Upper lobe of left lung (tissue), 6 donors: ENCODE results near the gene FAM53B. TPM values are rescaled to one million over a fixed set of nuclear protein-coding genes. Genes with fewer than 3 reads are reported as not detected.
A peak's percentile ranks its signal among the peaks of the same experiment; 100 is the strongest.

Experiments used
- ATAC-seq, 2 donors: fragments of 200-7000 bp; cut with Tn5 transposase; one replicate each; pipeline ENCODE4 v1.9.1; 2022; ENCODE audit warnings: mild to moderate bottlenecking in 2 of 2, moderate library complexity in 2 of 2; ENCODE audit not compliant: low FRiP score in 2 of 2
- DNase-seq, 2 donors: peaks; one replicate each; pipeline ENCODE4 v3.0.0-alpha.2; 2019 to 2020
- H3K27ac ChIP-seq, 4 donors: fragments of 200-600 bp; sonication (generic); one replicate each; pipeline ENCODE4 v1.5.1; 2016 to 2019
- H3K27me3 ChIP-seq, 4 donors: fragments of 200-600 bp; sonication (generic); one replicate each; pipeline ENCODE4 v1.5.1; 2017 to 2019
- H3K36me3 ChIP-seq, 4 donors: fragments of 200-600 bp; sonication (generic); one replicate each; pipeline ENCODE4 v1.5.1; 2016 to 2019
- H3K4me1 ChIP-seq, 4 donors: fragments of 200-600 bp; sonication (generic); one replicate each; pipeline ENCODE4 v1.5.1; 2018 to 2019
- H3K4me3 ChIP-seq, 4 donors: fragments of 200-600 bp; sonication (generic); one replicate each; pipeline ENCODE4 v1.5.1; 2017 to 2019; ENCODE audit warnings: mild to moderate bottlenecking in 2 of 4, moderate library complexity in 1 of 4
- H3K9me3 ChIP-seq, 4 donors: fragments of 200-600 bp; sonication (generic); one replicate each; pipeline ENCODE4 v1.5.1; 2018 to 2019
- CTCF ChIP-seq, 6 experiments: fragments of 450-650 bp in 4 of 6; fragments of 200-600 bp in 2 of 6; sonication (generic) in 2 of 6; IDR thresholded peaks; one replicate each; pipeline ENCODE4 v1.5.1; 2016 to 2019; ENCODE audit warnings: antibody characterized with exemption in 6 of 6
- EP300 ChIP-seq, 4 donors: sonication (generic); formaldehyde crosslinking; IDR thresholded peaks; one replicate each; pipeline ENCODE4 v1.5.1; 2017; ENCODE audit warnings: antibody characterized with exemption in 4 of 4, control low read depth in 2 of 4
- POLR2A ChIP-seq, 4 donors: fragments of 450-650 bp; IDR thresholded peaks; one replicate each; pipeline ENCODE4 v1.5.1; 2016 to 2017; ENCODE audit warnings: antibody characterized with exemption in 4 of 4, mild to moderate bottlenecking in 2 of 4
- POLR2AphosphoS5 ChIP-seq, 2 donors: sonication (generic); formaldehyde crosslinking; IDR thresholded peaks; one replicate each; pipeline ENCODE4 v1.5.1; 2017; ENCODE audit warnings: antibody characterized with exemption in 2 of 2
- WGBS, 2 donors: methylation state at CpG; one replicate each; pipeline ENCODE4 v1.1.5; 2017 to 2018; 5-methylcytosine and 5-hydroxymethylcytosine counted together
- total RNA-seq, 6 donors: library from RNA; depleted of rRNA in 4 of 6; stranded (reverse); fragments of >200 nt in 4 of 6; gene quantifications; one replicate each; pipeline versions ENCODE4 v1.1.0 to v1.2.1, GENCODE V29; 2016 to 2021
- donor health status: DM: no; HTN: no; CAD: no; lungs with moderate emphysema.
- donor health status: DM: no; HTN: yes; CAD: no; lungs with severe emphysema.

The FAM53B gene
- total RNA-seq, 6 donors from 2014 or later: 35.8 to 62.5 (median 47.8) TPM

- Histone ChIP-seq H3K27me3 (no peaks in the 10 kb centered on the region), H3K4me3 (no peak overlapping the region), H3K36me3 (peaks cover 0 to 22% (median 15%) of the 10 kb centered on the region in 4 donors), H3K9me3 (no peaks in the 10 kb centered on the region), H3K27ac (no peak overlapping the region), H3K4me1 (peaks cover 31 to 52% (median 33%) of the 10 kb centered on the region in 4 donors)
- peak in 1 of 2 donors; percentile 77 for DNase-seq
- ATAC-seq: no peak
- TF ChIP-seq CTCF (IDR thresholded peaks at IDR 0.05) (no peak), POLR2A (IDR thresholded peaks at IDR 0.05) (no peak), EP300 (IDR thresholded peaks at IDR 0.05) (no peak), POLR2AphosphoS5 (IDR thresholded peaks at IDR 0.05) (no peak)
- WGBS, 2 donors: 92 to 94% methylated on average over 25 to 31 of the region's 31 CpGs
Measured at GRCh38 chr10:124622866-124623536, 121.2 kb downstream of the FAM53B start.

- no peak overlapping the region for H3K4me3 ChIP-seq
- TF ChIP-seq EP300 (IDR thresholded peaks at IDR 0.05): no peak
- no peak for TF ChIP-seq POLR2A (IDR thresholded peaks at IDR 0.05)
- TF ChIP-seq CTCF (IDR thresholded peaks at IDR 0.05): no peak
- no peak for TF ChIP-seq POLR2AphosphoS5 (IDR thresholded peaks at IDR 0.05)
- DNase-seq (no peak), ATAC-seq (no peak)
- H3K36me3 ChIP-seq: peaks cover 0 to 27% (median 19%) of the 10 kb centered on the region in 4 donors
- H3K27me3 ChIP-seq: no peaks in the 10 kb centered on the region
- WGBS, 2 donors: 93 to 94% methylated on average over 6 to 13 of the region's 13 CpGs
- peaks cover 24 to 48% (median 26%) of the 10 kb centered on the region in 4 donors for H3K4me1 ChIP-seq
- H3K9me3 ChIP-seq: no peaks in the 10 kb centered on the region
- no peak overlapping the region for H3K27ac ChIP-seq
Measured at GRCh38 chr10:124622158-124622557, 122.0 kb downstream of the FAM53B start.

GRCh38 chr10:124621637-124622036 lies 122.5 kb downstream of the FAM53B start:
- H3K9me3 ChIP-seq: no peaks in the 10 kb centered on the region
- TF ChIP-seq POLR2A (IDR thresholded peaks at IDR 0.05) (no peak), CTCF (IDR thresholded peaks at IDR 0.05) (no peak), EP300 (IDR thresholded peaks at IDR 0.05) (no peak), POLR2AphosphoS5 (IDR thresholded peaks at IDR 0.05) (no peak)
- H3K27ac ChIP-seq: no peak overlapping the region
- H3K27me3 ChIP-seq: no peaks in the 10 kb centered on the region
- no peak for ATAC-seq
- 82 to 86% methylated on average over 13 of the region's 13 CpGs for WGBS, 2 donors
- H3K4me1 ChIP-seq: peaks cover 19 to 43% (median 21%) of the 10 kb centered on the region in 4 donors
- peaks cover 0 to 31% (median 23%) of the 10 kb centered on the region in 4 donors for H3K36me3 ChIP-seq
- DNase-seq: no peak
- no peak overlapping the region for H3K4me3 ChIP-seq

GRCh38 chr10:124619802-124620490 lies 124.2 kb downstream of the FAM53B start:
- H3K27ac ChIP-seq: peak overlapping the region in 2 of 4 donors; percentile 32 to 43
- H3K9me3 ChIP-seq: no peaks in the 10 kb centered on the region
- 77 to 88% methylated on average over 18 of the region's 26 CpGs for WGBS, 2 donors
- ATAC-seq: no peak
- DNase-seq: peak in 1 of 2 donors; percentile 80
- TF ChIP-seq POLR2AphosphoS5 (IDR thresholded peaks at IDR 0.05) (no peak), CTCF (IDR thresholded peaks at IDR 0.05) (no peak), EP300 (IDR thresholded peaks at IDR 0.05) (no peak)
- no peak overlapping the region for H3K4me3 ChIP-seq
- peaks cover 0 to 30% (median 24%) of the 10 kb centered on the region in 4 donors for H3K36me3 ChIP-seq
- peaks cover 16 to 34% (median 20%) of the 10 kb centered on the region in 4 donors for H3K4me1 ChIP-seq
- H3K27me3 ChIP-seq: no peaks in the 10 kb centered on the region
